Measurements from ENCODE around the gene ERAS. TPM values are rescaled to one million over a fixed set of nuclear protein-coding genes. Genes with fewer than 3 reads are reported as not detected.

The ERAS gene
- total RNA-seq, 1 experiment from 2014 or later = not detected

GRCh38 chrX:48781705-48782104 lies 44.6 kb upstream of the ERAS start:
- Histone ChIP-seq H3K4me3 (ENCODE audit: low read depth, low read length, poor library complexity, severe bottlenecking) (no peak overlapping the region), H3K27ac (ENCODE audit: low read depth, low read length, poor library complexity, severe bottlenecking) (no peak overlapping the region), H3K36me3 (ENCODE audit: insufficient read depth, low read length, poor library complexity, severe bottlenecking) (no peaks in the 10 kb centered on the region), H3K9me3 (ENCODE audit: low read depth, low read length, poor library complexity, severe bottlenecking) (no peaks in the 10 kb centered on the region), H3K4me1 (ENCODE audit: insufficient read depth, low read length, poor library complexity, severe bottlenecking) (no peaks in the 10 kb centered on the region), H3K27me3 (replicated peaks; ENCODE audit: insufficient read depth, low read depth, low read length, poor library complexity) (no peaks in the 10 kb centered on the region)
- intact Hi-C loops (cut with micrococcal nuclease; ENCODE audit: unreplicated experiment) = no loop called here
- POLR2A ChIA-PET (ENCODE audit: low non-redundant PET) = no interaction called here
- DNase-seq (ENCODE audit: low spot score) = no peak
- TF ChIP-seq CTCF (conservative IDR thresholded peaks at IDR 0.05; ENCODE audit: low read depth, low read length) (no peak), EZH2 (IDR thresholded peaks at IDR 0.05; ENCODE audit: borderline replicate concordance, low read depth, low read length, poor library complexity, severe bottlenecking) (no peak)
- BruUV-seq (replicated peaks) = no TSS peak
- CTCF ChIA-PET = no interaction called here

DNA sequence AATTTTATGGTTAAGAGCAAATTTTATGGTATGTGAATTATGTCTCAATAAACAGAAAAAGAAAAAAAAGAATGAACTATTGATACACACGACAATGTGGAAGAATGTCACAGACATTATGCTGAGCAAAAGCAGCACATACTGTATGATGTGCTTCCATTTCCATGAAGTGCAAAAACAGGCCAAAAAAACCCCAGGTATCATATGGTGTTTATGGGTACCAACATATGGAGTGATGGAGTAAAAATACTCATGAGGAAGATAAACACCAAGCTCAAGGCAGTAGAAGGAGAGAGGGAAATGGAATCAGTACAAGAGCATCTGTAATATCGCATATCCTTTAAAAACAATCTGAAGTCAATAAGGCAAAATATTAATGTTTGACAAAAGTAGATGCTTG lies 44.1 kb upstream of the ERAS start:
- intact Hi-C loops (cut with micrococcal nuclease; ENCODE audit: unreplicated experiment) = no loop called here
- Histone ChIP-seq H3K36me3 (ENCODE audit: insufficient read depth, low read length, poor library complexity, severe bottlenecking) (no peaks in the 10 kb centered on the region), H3K9me3 (ENCODE audit: low read depth, low read length, poor library complexity, severe bottlenecking) (no peaks in the 10 kb centered on the region), H3K27ac (ENCODE audit: low read depth, low read length, poor library complexity, severe bottlenecking) (no peak overlapping the region), H3K27me3 (replicated peaks; ENCODE audit: insufficient read depth, low read depth, low read length, poor library complexity) (no peaks in the 10 kb centered on the region), H3K4me3 (ENCODE audit: low read depth, low read length, poor library complexity, severe bottlenecking) (no peak overlapping the region), H3K4me1 (ENCODE audit: insufficient read depth, low read length, poor library complexity, severe bottlenecking) (no peaks in the 10 kb centered on the region)
- no TSS peak for BruUV-seq (replicated peaks)
- no peak for DNase-seq (ENCODE audit: low spot score)
- CTCF ChIA-PET = no interaction called here
- no peak for TF ChIP-seq CTCF (conservative IDR thresholded peaks at IDR 0.05; ENCODE audit: low read depth, low read length)
- TF ChIP-seq EZH2 (IDR thresholded peaks at IDR 0.05; ENCODE audit: borderline replicate concordance, low read depth, low read length, poor library complexity, severe bottlenecking) = no peak
- POLR2A ChIA-PET (ENCODE audit: low non-redundant PET) = no interaction called here

DNA sequence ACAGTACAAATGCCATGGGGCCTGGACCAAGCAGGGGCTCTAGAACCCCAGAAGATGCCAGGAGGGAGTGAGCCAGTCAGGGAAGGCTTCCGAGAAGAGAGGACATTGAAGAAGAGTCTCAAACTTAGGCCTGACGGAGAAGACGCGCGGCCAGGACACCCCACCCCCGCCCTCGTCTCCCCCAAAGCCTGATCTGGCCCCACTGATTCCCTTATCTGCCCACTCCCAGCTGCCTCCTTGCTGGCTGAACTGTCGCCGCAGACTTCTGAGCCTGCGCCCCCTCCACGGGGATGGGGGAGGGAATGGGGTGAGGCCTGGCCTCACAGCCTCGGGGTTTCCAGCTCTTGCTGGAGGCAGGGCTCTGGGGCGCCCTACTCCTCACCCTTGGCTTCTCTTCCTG lies 43.5 kb upstream of the ERAS start:
- TF ChIP-seq CTCF (conservative IDR thresholded peaks at IDR 0.05; ENCODE audit: low read depth, low read length) = no peak
- H3K4me1 ChIP-seq (ENCODE audit: insufficient read depth, low read length, poor library complexity, severe bottlenecking) = no peaks in the 10 kb centered on the region
- intact Hi-C loops (cut with micrococcal nuclease; ENCODE audit: unreplicated experiment) = no loop called here
- H3K36me3 ChIP-seq (ENCODE audit: insufficient read depth, low read length, poor library complexity, severe bottlenecking) = no peaks in the 10 kb centered on the region
- H3K27me3 ChIP-seq (replicated peaks; ENCODE audit: insufficient read depth, low read depth, low read length, poor library complexity) = no peaks in the 10 kb centered on the region
- DNase-seq (ENCODE audit: low spot score) = no peak
- H3K4me3 ChIP-seq (ENCODE audit: low read depth, low read length, poor library complexity, severe bottlenecking) = no peak overlapping the region
- no peaks in the 10 kb centered on the region for H3K9me3 ChIP-seq (ENCODE audit: low read depth, low read length, poor library complexity, severe bottlenecking)
- POLR2A ChIA-PET (ENCODE audit: low non-redundant PET) = no interaction called here
- CTCF ChIA-PET = interaction anchor here (0.6 kb wide), 1 partner anchor 162 kb away, joined by 6 read pairs; no protein-coding TSS in a partner anchor
- no peak overlapping the region for H3K27ac ChIP-seq (ENCODE audit: low read depth, low read length, poor library complexity, severe bottlenecking)
- BruUV-seq (replicated peaks) = no TSS peak

All from A673 (cell line).